Activated naive CD8-positive, alpha-beta T cell treated with anti-CD3 and anti-CD28 coated beads for 36 hours (primary cell): Measurements from ENCODE around the gene SSR3. TPM values are rescaled to one million over a fixed set of nuclear protein-coding genes. Genes with fewer than 3 reads are reported as not detected.

Experiments used
- DNase-seq: peaks from one replicate; pipeline ENCODE4 v3.0.0; 2021
- H3K27ac Mint-ChIP-seq: one replicate; pipeline ENCODE4 v1.8.0; 2022; ENCODE audit warnings: mild to moderate bottlenecking, moderate library complexity, mixed read lengths
- H3K27me3 Mint-ChIP-seq: one replicate; pipeline ENCODE4 v1.8.0; 2022; ENCODE audit warnings: mild to moderate bottlenecking, mixed read lengths
- H3K36me3 Mint-ChIP-seq: one replicate; pipeline ENCODE4 v1.8.0; 2021; ENCODE audit warnings: mild to moderate bottlenecking, mixed read lengths
- H3K4me1 Mint-ChIP-seq: one replicate; pipeline ENCODE4 v1.8.0; 2021; ENCODE audit warnings: mixed read lengths
- H3K4me3 Mint-ChIP-seq: one replicate; pipeline ENCODE4 v1.8.0; 2022; ENCODE audit warnings: mild to moderate bottlenecking, moderate library complexity, mixed read lengths
- H3K9me3 Mint-ChIP-seq: one replicate; pipeline ENCODE4 v1.8.0; 2022; ENCODE audit warnings: mixed read lengths
- total RNA-seq, 2 experiments: library from RNA; stranded (reverse); gene quantifications; one replicate each; pipeline ENCODE4 v1.2.3, GENCODE V29; 2021

The SSR3 gene
- total RNA-seq, 2 experiments from 2014 or later, result 175 to 176 TPM

DNA sequence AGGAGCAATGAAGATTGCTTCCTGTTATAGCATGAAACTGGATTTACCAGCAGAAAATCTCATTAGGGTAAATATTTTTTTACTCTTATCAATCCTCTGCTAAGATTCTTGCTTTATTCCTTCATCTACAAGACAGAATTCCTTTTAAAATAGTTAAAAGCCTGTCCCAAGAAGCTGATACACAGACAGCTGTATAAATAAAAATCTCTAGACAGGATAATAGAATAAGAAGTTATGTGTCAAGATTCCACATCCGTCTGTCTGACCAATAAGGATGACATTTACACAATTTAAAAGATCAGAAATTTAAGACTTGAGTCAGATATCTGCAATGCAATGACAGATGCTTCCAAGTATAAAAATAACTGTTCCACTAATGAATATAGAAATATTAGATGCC is 57.6 kb downstream of the SSR3 start:
- Mint-ChIP-seq H3K4me1 (no peaks in the 10 kb centered on the region), H3K4me3 (no peak overlapping the region), H3K27ac (no peak overlapping the region), H3K36me3 (no peaks in the 10 kb centered on the region), H3K27me3 (no peaks in the 10 kb centered on the region), H3K9me3 (peaks cover 5% of the 10 kb centered on the region)
- DNase-seq, result no peak

DNA sequence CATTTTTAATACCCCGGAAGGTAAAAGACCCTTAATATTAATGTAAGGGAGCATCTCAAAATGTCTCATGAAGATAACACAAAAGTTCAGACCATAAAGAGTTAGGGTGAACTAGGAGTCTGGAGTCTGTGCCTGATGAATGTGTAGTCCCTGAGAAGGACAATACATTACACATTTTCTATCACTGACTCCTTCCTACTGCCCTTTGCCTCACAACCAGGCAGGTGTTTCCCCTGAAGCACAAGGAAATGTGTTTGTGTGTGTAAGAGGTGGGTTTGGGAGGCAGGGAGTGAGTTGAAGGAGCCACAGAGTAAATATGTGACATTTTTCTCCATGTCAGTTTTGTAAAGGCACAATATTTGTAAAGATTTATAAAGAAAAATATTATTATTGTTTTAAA is 59.1 kb downstream of the SSR3 start:
- no peak for DNase-seq
- Mint-ChIP-seq H3K9me3 (peaks cover 5% of the 10 kb centered on the region), H3K27ac (no peak overlapping the region), H3K27me3 (no peaks in the 10 kb centered on the region), H3K4me3 (no peak overlapping the region), H3K4me1 (no peaks in the 10 kb centered on the region), H3K36me3 (no peaks in the 10 kb centered on the region)

DNA sequence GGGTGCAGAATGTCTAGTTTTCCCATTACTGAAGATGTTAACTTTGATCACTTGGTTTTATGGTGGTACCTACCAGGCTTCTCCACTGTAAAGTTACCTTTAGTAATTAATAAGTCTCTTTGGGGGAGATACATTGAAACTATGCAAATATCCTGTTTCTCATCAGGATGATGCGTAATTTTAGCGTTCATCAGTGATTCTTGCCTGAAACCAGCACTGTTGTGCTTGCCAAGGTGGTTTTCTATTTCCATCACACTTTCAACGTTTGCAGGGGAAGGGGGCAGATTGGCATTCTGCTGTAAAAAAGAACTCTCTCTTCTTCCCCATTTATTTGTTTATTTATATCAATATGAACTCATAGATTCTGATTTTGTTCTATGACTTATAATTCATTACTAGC is 61.0 kb downstream of the SSR3 start:
- no peaks in the 10 kb centered on the region for H3K4me1 Mint-ChIP-seq
- H3K27me3 Mint-ChIP-seq, result no peaks in the 10 kb centered on the region
- H3K9me3 Mint-ChIP-seq, result peaks cover 5% of the 10 kb centered on the region
- H3K4me3 Mint-ChIP-seq, result no peak overlapping the region
- no peak for DNase-seq
- H3K27ac Mint-ChIP-seq, result no peak overlapping the region
- H3K36me3 Mint-ChIP-seq, result no peaks in the 10 kb centered on the region

DNA sequence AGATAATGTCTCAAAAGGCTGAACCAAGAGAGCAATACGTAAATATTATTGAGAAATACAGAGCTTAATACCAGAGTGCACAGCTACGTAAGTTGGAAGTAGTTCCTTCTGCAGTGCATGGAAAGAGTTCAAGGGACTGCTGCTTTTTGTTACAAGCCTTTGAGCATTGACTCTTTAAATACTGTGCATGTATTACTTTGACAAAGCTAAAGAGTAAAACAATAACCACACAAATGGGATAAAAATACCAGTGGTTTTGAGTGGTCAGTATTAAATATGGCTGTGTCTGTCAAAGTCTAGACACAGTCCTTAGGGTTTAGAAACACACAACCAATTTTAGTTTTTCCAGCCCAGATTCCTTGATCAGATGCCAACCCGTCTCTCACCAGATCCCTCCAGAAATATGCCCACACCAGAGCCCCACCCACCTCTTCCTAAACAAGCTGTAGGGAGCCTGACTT is 62.1 kb downstream of the SSR3 start:
- Mint-ChIP-seq H3K4me3 (no peak overlapping the region), H3K27me3 (no peaks in the 10 kb centered on the region), H3K9me3 (peaks cover under 1% of the 10 kb centered on the region), H3K36me3 (no peaks in the 10 kb centered on the region), H3K4me1 (no peaks in the 10 kb centered on the region), H3K27ac (no peak overlapping the region)
- DNase-seq, result no peak

DNA sequence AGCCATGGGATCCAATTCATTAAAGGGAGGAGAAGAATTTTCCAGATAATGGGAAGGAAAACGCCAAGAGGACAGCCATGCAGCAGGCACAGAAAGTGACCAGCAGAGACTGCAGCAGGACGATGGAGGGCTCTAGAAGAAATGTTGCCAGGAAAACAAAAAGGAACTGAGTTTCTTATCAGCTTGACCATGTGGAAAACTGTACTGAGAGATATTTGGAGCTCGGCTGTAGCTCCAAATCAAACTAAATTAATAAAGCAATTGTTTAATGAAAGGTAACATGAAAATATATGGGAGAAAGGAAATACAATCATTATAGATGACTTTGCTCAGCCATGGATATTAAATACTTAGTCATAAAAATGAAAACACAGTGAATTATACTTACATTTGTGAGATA is 63.7 kb downstream of the SSR3 start:
- H3K27me3 Mint-ChIP-seq, result no peaks in the 10 kb centered on the region
- no peaks in the 10 kb centered on the region for H3K9me3 Mint-ChIP-seq
- no peak for DNase-seq
- H3K27ac Mint-ChIP-seq, result no peak overlapping the region
- H3K4me3 Mint-ChIP-seq, result no peak overlapping the region
- no peaks in the 10 kb centered on the region for H3K36me3 Mint-ChIP-seq
- peaks cover 3% of the 10 kb centered on the region for H3K4me1 Mint-ChIP-seq

Other genes with a start within 250 kb of the SSR3 start
- gene TIPARP, start 119.5 kb upstream of the SSR3 start, total RNA-seq, result 10 to 100 TPM; 26.9 to 27.0 TPM